Fibroblast of lung (primary cell): ENCODE measurements around the gene VGF.
"Not testable (repeated sequence)": the region's sequence is repeated elsewhere in the genome, so short reads cannot be mapped to it uniquely, and the experiment has no call there.

Experiments
- CTCF ChIP-seq, 2 donors: IDR thresholded peaks in 1 of 2; conservative IDR thresholded peaks in 1 of 2; 1 replicate in 1 of 2; 2 replicates in 1 of 2; pipeline ENCODE4 v1.5.1; 2011 to 2012; ENCODE audit warnings: low read length in 2 of 2, control low read depth in 1 of 2, inconsistent platforms in 1 of 2, low read depth in 1 of 2, mild to moderate bottlenecking in 1 of 2
- EZH2 ChIP-seq: IDR thresholded peaks from 2 replicates; pipeline ENCODE4 v1.5.1; 2012; ENCODE audit warnings: low read length, control low read depth, mild to moderate bottlenecking; ENCODE audit errors: missing control alignments

DNA sequence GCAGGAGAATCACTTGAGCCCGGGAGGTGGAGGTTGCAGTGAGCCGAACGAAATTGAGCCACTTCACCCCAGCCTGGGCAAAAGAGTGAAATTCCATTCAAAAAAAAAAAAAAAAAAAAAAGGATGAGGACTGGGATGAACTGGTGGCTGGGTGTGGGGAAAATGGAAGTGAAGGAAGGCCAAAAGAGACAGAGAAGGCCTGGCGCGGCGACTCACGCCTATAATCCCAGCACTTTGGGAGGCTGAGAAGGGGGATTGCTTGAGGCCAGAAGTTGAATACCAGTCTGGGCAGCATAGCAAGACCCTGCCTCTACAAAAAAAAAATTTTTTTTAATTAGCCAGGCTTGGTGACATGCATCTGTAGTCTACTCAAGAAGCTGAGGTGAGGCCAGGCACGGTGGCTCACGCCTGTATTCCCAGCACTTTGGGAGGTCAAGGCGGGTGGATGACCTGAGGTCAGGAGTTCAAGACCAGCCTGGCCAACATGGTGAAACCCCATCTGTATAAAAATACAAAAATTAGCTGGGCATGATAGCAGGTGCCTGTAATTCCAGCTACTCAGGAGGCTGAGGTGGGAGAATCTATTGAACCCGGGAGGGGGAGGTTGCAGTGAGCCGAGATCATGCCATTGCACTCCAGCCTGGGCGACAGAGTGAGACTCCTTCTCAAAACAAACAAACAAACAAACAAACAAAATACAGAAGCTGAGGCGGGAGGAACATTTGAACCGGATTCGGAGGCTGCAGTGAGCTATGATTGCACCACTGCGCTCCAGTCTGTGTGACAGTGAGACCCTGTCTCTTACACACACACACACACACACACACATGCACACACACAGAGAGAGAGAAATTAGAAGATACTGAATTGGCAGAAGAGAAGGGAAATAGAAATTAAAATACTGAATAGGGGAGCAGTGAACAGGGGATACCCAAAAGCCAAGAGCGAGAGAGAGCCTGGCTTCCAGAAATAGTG lies 32.5 kb downstream of the VGF start:
- TF ChIP-seq CTCF (conservative IDR thresholded peaks at IDR 0.05 in 1 of 2, IDR thresholded peaks at IDR 0.05 in 1 of 2; ENCODE audit: low read depth in 1 of 2, low read length in 2 of 2); EZH2: not testable (repeated sequence)
